Calu3 (cell line): Measurements from ENCODE around the gene ACTN2. TPM values are rescaled to one million over a fixed set of nuclear protein-coding genes. Genes with fewer than 3 reads are reported as not detected.

Experiments used
- BruUV-seq: library from RNA; stranded (reverse); fragments of 400-500 nt; replicated peaks from 2 replicates; lab custom pipeline; 2021; lab: Mats Ljungman, UMichigan
- CTCF ChIA-PET: fragments of 300-600 bp; sonication (Branson Sonifier 250); formaldehyde crosslinking; loops from one replicate; lab custom pipeline; 2022; ENCODE audit warnings: antibody characterized with exemption; lab: Charles Lee
- DNase-seq: peaks from one replicate; pipeline ENCODE4 v3.0.0; 2022
- H3K27ac Mint-ChIP-seq: one replicate; pipeline ENCODE4 v1.8.0; 2022; ENCODE audit warnings: mixed read lengths; ENCODE audit not compliant: unreplicated experiment
- H3K27me3 Mint-ChIP-seq: one replicate; pipeline ENCODE4 v1.8.0; 2022; ENCODE audit warnings: mixed read lengths; ENCODE audit not compliant: unreplicated experiment
- H3K36me3 Mint-ChIP-seq: one replicate; pipeline ENCODE4 v1.8.0; 2022; ENCODE audit warnings: mild to moderate bottlenecking, moderate library complexity, mixed read lengths; ENCODE audit not compliant: insufficient read depth, unreplicated experiment
- H3K4me1 Mint-ChIP-seq: one replicate; pipeline ENCODE4 v1.8.0; 2022; ENCODE audit warnings: mild to moderate bottlenecking, low read depth, mixed read lengths; ENCODE audit not compliant: unreplicated experiment
- H3K4me3 Mint-ChIP-seq: one replicate; pipeline ENCODE4 v1.8.0; 2022; ENCODE audit warnings: mild to moderate bottlenecking, low read depth, moderate library complexity, mixed read lengths; ENCODE audit not compliant: unreplicated experiment
- H3K9me3 Mint-ChIP-seq: one replicate; pipeline ENCODE4 v1.8.0; 2022; ENCODE audit warnings: low read depth, mixed read lengths; ENCODE audit not compliant: unreplicated experiment
- intact Hi-C: fragments of 100-400 bp; cut with micrococcal nuclease; formaldehyde crosslinking; loops from one replicate; pipeline ENCODE4 v1.10.0; 2022; ENCODE audit not compliant: unreplicated experiment
- total RNA-seq: library from RNA; stranded (reverse); gene quantifications from 2 replicates; pipeline ENCODE4 v1.2.3, GENCODE V29; 2022
- TF ChIP-seq, protein P1 (sequence below): fragments of 200-600 bp; IDR thresholded peaks from one replicate; pipeline ENCODE4 v1.8.0; 2022; ENCODE audit warnings: antibody characterized with exemption; ENCODE audit not compliant: unreplicated experiment

ACTN2 gene
- total RNA-seq, 1 experiment from 2014 or later, result not detected

DNA sequence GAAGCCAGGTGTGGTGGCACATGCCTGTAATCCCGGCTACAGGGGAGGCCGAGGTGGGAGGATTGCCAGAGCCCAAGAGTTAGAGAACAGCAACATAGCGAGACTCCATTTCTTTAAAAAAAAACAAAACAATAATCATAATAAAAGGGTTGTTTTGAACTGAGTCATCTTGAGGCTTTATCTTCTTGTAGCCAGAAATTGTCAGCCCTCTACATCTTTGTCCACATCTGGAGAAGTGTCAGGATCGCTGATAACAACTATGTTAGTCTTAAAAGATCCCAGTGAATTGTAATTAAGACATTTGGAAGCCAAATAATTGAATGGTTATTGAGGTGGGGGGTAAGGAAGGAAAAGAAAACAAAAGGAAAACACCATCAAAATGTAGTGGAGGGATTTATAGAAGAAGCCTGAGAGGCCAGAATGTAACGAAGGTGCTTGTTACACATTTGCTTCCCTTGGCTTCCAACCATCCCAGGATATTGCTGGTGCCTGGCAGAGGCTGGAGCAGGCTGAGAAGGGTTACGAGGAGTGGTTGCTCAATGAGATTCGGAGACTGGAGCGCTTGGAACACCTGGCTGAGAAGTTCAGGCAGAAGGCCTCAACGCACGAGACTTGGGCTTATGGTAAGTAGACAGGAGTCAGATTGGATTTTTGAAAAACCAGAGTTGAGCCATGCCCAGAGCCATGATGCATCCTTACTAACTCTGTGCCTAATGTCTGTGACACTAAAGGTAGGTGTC is 56.3 kb downstream of the ACTN2 start:
- peaks cover 12% of the 10 kb centered on the region for H3K27me3 Mint-ChIP-seq
- no peak overlapping the region for H3K27ac Mint-ChIP-seq
- TF ChIP-seq, protein P1, sequence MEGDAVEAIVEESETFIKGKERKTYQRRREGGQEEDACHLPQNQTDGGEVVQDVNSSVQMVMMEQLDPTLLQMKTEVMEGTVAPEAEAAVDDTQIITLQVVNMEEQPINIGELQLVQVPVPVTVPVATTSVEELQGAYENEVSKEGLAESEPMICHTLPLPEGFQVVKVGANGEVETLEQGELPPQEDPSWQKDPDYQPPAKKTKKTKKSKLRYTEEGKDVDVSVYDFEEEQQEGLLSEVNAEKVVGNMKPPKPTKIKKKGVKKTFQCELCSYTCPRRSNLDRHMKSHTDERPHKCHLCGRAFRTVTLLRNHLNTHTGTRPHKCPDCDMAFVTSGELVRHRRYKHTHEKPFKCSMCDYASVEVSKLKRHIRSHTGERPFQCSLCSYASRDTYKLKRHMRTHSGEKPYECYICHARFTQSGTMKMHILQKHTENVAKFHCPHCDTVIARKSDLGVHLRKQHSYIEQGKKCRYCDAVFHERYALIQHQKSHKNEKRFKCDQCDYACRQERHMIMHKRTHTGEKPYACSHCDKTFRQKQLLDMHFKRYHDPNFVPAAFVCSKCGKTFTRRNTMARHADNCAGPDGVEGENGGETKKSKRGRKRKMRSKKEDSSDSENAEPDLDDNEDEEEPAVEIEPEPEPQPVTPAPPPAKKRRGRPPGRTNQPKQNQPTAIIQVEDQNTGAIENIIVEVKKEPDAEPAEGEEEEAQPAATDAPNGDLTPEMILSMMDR, result no peak
- no peaks in the 10 kb centered on the region for H3K4me1 Mint-ChIP-seq
- BruUV-seq, result no TSS peak
- CTCF ChIA-PET, result no interaction called here
- DNase-seq, result no peak
- intact Hi-C loops, result no loop called here
- H3K4me3 Mint-ChIP-seq, result no peak overlapping the region
- H3K9me3 Mint-ChIP-seq, result no peaks in the 10 kb centered on the region
- H3K36me3 Mint-ChIP-seq, result no peaks in the 10 kb centered on the region

DNA sequence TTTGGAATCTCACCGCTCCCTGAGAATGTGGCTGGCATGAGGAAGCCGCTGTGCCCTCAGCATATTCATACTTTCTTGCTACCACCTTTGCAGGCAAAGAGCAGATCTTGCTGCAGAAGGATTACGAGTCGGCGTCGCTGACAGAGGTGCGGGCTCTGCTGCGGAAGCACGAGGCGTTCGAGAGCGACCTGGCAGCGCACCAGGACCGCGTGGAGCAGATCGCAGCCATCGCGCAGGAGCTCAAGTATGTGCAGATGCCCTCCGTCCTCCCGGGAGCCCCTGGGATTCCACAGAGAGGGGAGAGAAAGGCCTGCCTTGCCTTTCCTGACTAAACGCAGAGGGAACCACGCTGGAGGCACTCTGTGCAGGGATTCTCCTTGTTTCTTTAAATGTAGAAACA is 58.2 kb downstream of the ACTN2 start:
- Mint-ChIP-seq H3K36me3 (no peaks in the 10 kb centered on the region), H3K27ac (no peak overlapping the region), H3K9me3 (no peaks in the 10 kb centered on the region), H3K4me1 (no peaks in the 10 kb centered on the region), H3K27me3 (peaks cover 22% of the 10 kb centered on the region), H3K4me3 (no peak overlapping the region)
- DNase-seq, result no peak
- no TSS peak for BruUV-seq
- CTCF ChIA-PET, result interaction anchor here (0.5 kb wide), 1 partner anchor 1045 kb away, joined by 3 read pairs; no protein-coding TSS in a partner anchor
- intact Hi-C loops, result no loop called here
- TF ChIP-seq, protein P1, result no peak

DNA sequence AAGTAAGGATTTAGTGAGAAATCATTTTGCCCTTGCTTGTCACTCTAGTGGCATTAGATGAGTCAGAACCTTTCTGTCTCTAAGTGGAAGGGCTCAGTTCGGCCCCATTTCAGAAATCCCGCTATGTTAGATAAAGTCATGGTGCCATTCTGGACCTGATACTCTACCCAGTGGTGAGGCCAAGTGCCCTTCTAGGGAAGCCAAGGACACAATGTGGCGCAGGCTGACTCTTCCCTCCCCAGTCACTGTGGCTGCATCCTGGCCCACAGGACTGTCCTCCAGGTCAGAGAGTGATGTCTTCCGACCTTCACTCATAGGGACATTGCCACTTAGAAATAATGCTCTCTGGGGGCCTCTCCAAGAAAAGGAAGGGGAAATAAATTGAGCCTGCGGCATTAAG is 60.5 kb downstream of the ACTN2 start:
- CTCF ChIA-PET, result no interaction called here
- Mint-ChIP-seq H3K9me3 (no peaks in the 10 kb centered on the region), H3K27me3 (peaks cover 22% of the 10 kb centered on the region), H3K4me3 (no peak overlapping the region), H3K27ac (no peak overlapping the region), H3K4me1 (no peaks in the 10 kb centered on the region), H3K36me3 (no peaks in the 10 kb centered on the region)
- TF ChIP-seq, protein P1, result no peak
- intact Hi-C loops, result no loop called here
- BruUV-seq, result no TSS peak
- no peak for DNase-seq

DNA sequence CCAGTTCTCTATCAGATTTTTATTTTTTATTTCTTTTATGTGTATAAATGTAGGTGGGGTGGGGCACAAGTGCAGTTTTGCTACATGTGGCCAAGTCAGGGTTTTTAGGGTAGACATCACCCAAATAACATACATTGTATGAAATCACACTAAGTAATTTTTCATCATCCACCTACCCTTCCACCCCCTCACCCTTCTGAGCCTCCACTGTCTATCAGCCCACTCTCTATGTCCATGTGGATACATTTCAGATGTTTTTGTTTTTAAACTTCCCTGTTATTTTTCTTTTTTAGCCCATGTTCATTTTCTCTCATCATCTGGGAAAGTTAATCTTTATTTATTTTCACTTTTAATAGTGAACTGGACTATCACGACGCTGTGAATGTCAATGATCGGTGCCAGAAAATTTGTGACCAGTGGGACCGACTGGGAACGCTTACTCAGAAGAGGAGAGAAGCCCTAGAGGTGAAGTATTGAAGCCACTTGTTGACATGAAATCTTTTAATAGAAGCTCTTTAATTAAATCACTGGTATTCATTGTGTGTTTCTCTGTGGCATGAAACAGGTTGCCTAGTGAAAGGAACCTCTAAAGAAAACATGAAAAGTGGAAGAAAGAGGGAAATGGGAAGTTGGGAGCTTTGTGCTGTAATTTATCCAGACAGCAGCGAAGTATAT is 61.1 kb downstream of the ACTN2 start:
- Mint-ChIP-seq H3K4me1 (no peaks in the 10 kb centered on the region), H3K27ac (no peak overlapping the region), H3K9me3 (no peaks in the 10 kb centered on the region), H3K27me3 (peaks cover 22% of the 10 kb centered on the region), H3K4me3 (no peak overlapping the region), H3K36me3 (no peaks in the 10 kb centered on the region)
- CTCF ChIA-PET, result no interaction called here
- intact Hi-C loops, result no loop called here
- no peak for DNase-seq
- no TSS peak for BruUV-seq
- TF ChIP-seq, protein P1, result no peak
